B cell (primary cell): ENCODE data around the gene COL11A2. TPM values are rescaled to one million over a fixed set of nuclear protein-coding genes. Genes with fewer than 3 reads are reported as not detected.
A peak's percentile ranks its signal among the peaks of the same experiment; 100 is the strongest.

ENCODE experiments used
- ATAC-seq: fragments of 200-7000 bp; cut with Tn5 transposase; one replicate; pipeline ENCODE4 v1.10.0; 2021; ENCODE audit warnings: low read depth, mild to moderate bottlenecking, moderate number of reproducible peaks, moderate library complexity
- CTCF ChIA-PET: fragments of 350-600 bp; sonication (Branson Sonifier 250); formaldehyde crosslinking; loops from one replicate; lab custom pipeline; 2021; ENCODE audit warnings: antibody characterized with exemption, inconsistent platforms; lab: Charles Lee
- POLR2A ChIA-PET: fragments of 350-600 bp; sonication (Branson Sonifier 250); formaldehyde crosslinking; loops from one replicate; lab custom pipeline; 2021; ENCODE audit warnings: antibody characterized with exemption; lab: Charles Lee
- DNase-seq: peaks from one replicate; pipeline ENCODE4 v3.0.0; 2013
- H2AFZ ChIP-seq: 2 replicates; pipeline ENCODE4 v1.6.1; 2012; ENCODE audit warnings: mild to moderate bottlenecking, low read depth, low read length; ENCODE audit not compliant: insufficient read depth, poor library complexity, severe bottlenecking
- H3K27ac ChIP-seq, 2 donors: 1 replicate in 1 of 2; 2 replicates in 1 of 2; pipeline ENCODE4 v1.5.1; 2012 to 2013; ENCODE audit warnings: low read length in 2 of 2, mild to moderate bottlenecking in 2 of 2, moderate library complexity in 1 of 2
- H3K27me3 ChIP-seq, 4 experiments: fragments of 200-600 bp in 1 of 4; sonication (generic) in 1 of 4; replicated peaks in 1 of 4; 1 replicate in 2 of 4; 2 replicates in 2 of 4; pipeline versions ENCODE4 v1.6.1 to v1.7.0; 2013 to 2016; ENCODE audit warnings: low read length in 3 of 4, mild to moderate bottlenecking in 2 of 4, mixed read lengths in 1 of 4, moderate library complexity in 1 of 4; ENCODE audit not compliant: insufficient read depth in 4 of 4, control insufficient read depth in 3 of 4; ENCODE audit errors: control extremely low read depth in 1 of 4
- H3K36me3 ChIP-seq, 2 experiments: replicated peaks in 1 of 2; 1 replicate in 1 of 2; 2 replicates in 1 of 2; pipeline versions ENCODE4 v1.6.1 to v1.7.1; 2013; ENCODE audit warnings: low read length in 1 of 2; ENCODE audit not compliant: insufficient read depth in 2 of 2, control insufficient read depth in 1 of 2; ENCODE audit errors: control extremely low read depth in 1 of 2, extremely low read depth in 1 of 2
- H3K4me1 ChIP-seq, 2 donors: fragments of 200-600 bp in 1 of 2; sonication (generic) in 1 of 2; 1 replicate in 1 of 2; 2 replicates in 1 of 2; pipeline versions ENCODE4 v1.5.1 to v1.6.1; 2013 to 2017; ENCODE audit warnings: low read length in 2 of 2; ENCODE audit not compliant: control insufficient read depth in 2 of 2, insufficient read depth in 2 of 2
- H3K4me2 ChIP-seq: replicated peaks from 2 replicates; pipeline ENCODE3; 2012; ENCODE audit warnings: mild to moderate bottlenecking, low read depth, low read length; ENCODE audit not compliant: poor library complexity, severe bottlenecking
- H3K4me3 ChIP-seq, 5 experiments: fragments of 200-600 bp in 1 of 5; sonication (generic) in 1 of 5; 1 replicate in 3 of 5; 2 replicates in 2 of 5; pipeline versions ENCODE4 v1.5.1 to v1.7.0; 2011 to 2016; ENCODE audit warnings: low read length in 4 of 5, mild to moderate bottlenecking in 4 of 5, low read depth in 2 of 5, control low read depth in 1 of 5, moderate library complexity in 1 of 5; ENCODE audit not compliant: insufficient read depth in 1 of 5; ENCODE audit errors: control extremely low read depth in 1 of 5, extremely low read depth in 1 of 5
- H3K79me2 ChIP-seq: fragments of 200-600 bp; sonication (generic); one replicate; pipeline ENCODE4 v1.6.0; 2016; ENCODE audit warnings: low read length; ENCODE audit not compliant: control insufficient read depth, insufficient read depth
- H3K9ac ChIP-seq: fragments of 200-600 bp; sonication (generic); 2 replicates; pipeline ENCODE4 v1.6.1; 2017; ENCODE audit warnings: mild to moderate bottlenecking, low read length, moderate library complexity
- H3K9me3 ChIP-seq, 3 donors: one replicate each; pipeline versions ENCODE4 v1.6.1 to v1.7.1; 2013; ENCODE audit warnings: low read length in 2 of 3; ENCODE audit not compliant: control insufficient read depth in 2 of 3, insufficient read depth in 1 of 3; ENCODE audit errors: control extremely low read depth in 1 of 3
- H4K20me1 ChIP-seq: 2 replicates; pipeline ENCODE4 v1.6.0; 2012; ENCODE audit warnings: mild to moderate bottlenecking, low read length; ENCODE audit not compliant: insufficient read depth, control insufficient read depth, poor library complexity, severe bottlenecking
- H3K27ac Mint-ChIP-seq: one replicate; pipeline ENCODE4 v1.8.0; 2021; ENCODE audit warnings: mixed read lengths
- H3K27me3 Mint-ChIP-seq: one replicate; pipeline ENCODE4 v1.8.0; 2021; ENCODE audit warnings: mixed read lengths
- H3K4me1 Mint-ChIP-seq: one replicate; pipeline ENCODE4 v1.8.0; 2021; ENCODE audit warnings: mixed read lengths
- H3K4me3 Mint-ChIP-seq: one replicate; pipeline ENCODE4 v1.8.0; 2021; ENCODE audit warnings: mixed read lengths
- H3K9me3 Mint-ChIP-seq: one replicate; pipeline ENCODE4 v1.8.0; 2022; ENCODE audit warnings: mixed read lengths; ENCODE audit not compliant: insufficient read depth
- CTCF ChIP-seq: fragments of 200-600 bp; IDR thresholded peaks from one replicate; pipeline ENCODE4 v1.8.0; 2022; ENCODE audit warnings: antibody characterized with exemption, mild to moderate bottlenecking
- EZH2 ChIP-seq: IDR thresholded peaks from 2 replicates; pipeline ENCODE4 v1.6.1; 2012; ENCODE audit warnings: borderline replicate concordance, low read depth, mild to moderate bottlenecking, moderate library complexity, low read length; ENCODE audit not compliant: insufficient read depth, poor library complexity, severe bottlenecking
- WGBS: methylation state at CpG from one replicate; pipeline ENCODE4 v1.1.5; 2013; ENCODE audit warnings: missing lambda C conversion rate; ENCODE audit not compliant: insufficient coverage; 5-methylcytosine and 5-hydroxymethylcytosine counted together
- intact Hi-C: fragments of 100-400 bp; cut with micrococcal nuclease; formaldehyde crosslinking; loops from one replicate; pipeline ENCODE4 v1.10.0; 2022
- polyA plus RNA-seq: library from polyadenylated mRNA; depleted of rRNA; stranded (reverse); fragments of >200 nt; gene quantifications from 2 replicates; pipeline ENCODE4 v1.2.3, GENCODE V29; 2012
- total RNA-seq, 2 donors: library from RNA; stranded (reverse); fragments of 120-200 nt in 1 of 2; gene quantifications; 1 replicate in 1 of 2; 2 replicates in 1 of 2; pipeline versions ENCODE4 v1.2.3 to v1.2.4, GENCODE V29; 2013 to 2022

COL11A2 gene
- total and polyA plus RNA-seq, 2 donors (not counting 1 experiment from before 2014, with no cell fraction given): 0.39 to 0.82 TPM

- intact Hi-C loops: no loop called here
- H3K36me3 ChIP-seq: no peaks in the 10 kb centered on the region
- peaks cover 38% of the 10 kb centered on the region for H3K27me3 Mint-ChIP-seq
- H3K4me3 Mint-ChIP-seq: no peak overlapping the region
- 91% methylated on average over 6 of the region's 9 CpGs for WGBS
- no peak overlapping the region for H3K4me3 ChIP-seq
- H3K9me3 ChIP-seq: peaks cover 0 to 16% (median 5%) of the 10 kb centered on the region in 3 donors
- no peak for TF ChIP-seq EZH2
- TF ChIP-seq CTCF: no peak
- POLR2A ChIA-PET: no interaction called here
- H3K4me2 ChIP-seq: no peak overlapping the region
- no peak overlapping the region for H3K9ac ChIP-seq
- peaks cover 0 to 42% (median 6%) of the 10 kb centered on the region in 4 experiments for H3K27me3 ChIP-seq
- CTCF ChIA-PET: interaction anchor here (2.7 kb wide), 1 partner anchor 12 kb away, joined by 8 read pairs; no protein-coding TSS in a partner anchor
- no peak for DNase-seq
- H3K27ac ChIP-seq: no peak overlapping the region
- peaks cover 12% of the 10 kb centered on the region for H3K9me3 Mint-ChIP-seq
- no peaks in the 10 kb centered on the region for H4K20me1 ChIP-seq
- H3K4me1 ChIP-seq: peaks cover 14 to 15% of the 10 kb centered on the region in 2 donors
- H2AFZ ChIP-seq: no peak overlapping the region
- H3K79me2 ChIP-seq: no peaks in the 10 kb centered on the region
- no peak for ATAC-seq
- H3K4me1 Mint-ChIP-seq: peaks cover 17% of the 10 kb centered on the region
- H3K27ac Mint-ChIP-seq: no peak overlapping the region
These were observed 7.1 kb downstream of the COL11A2 start for GRCh38 chr6:33185190-33185589.

- Histone ChIP-seq H2AFZ (peak overlapping the region; percentile 83), H3K36me3 (no peaks in the 10 kb centered on the region), H3K27me3 (peaks cover 0 to 25% (median 3%) of the 10 kb centered on the region in 4 experiments), H3K9me3 (peaks cover 0 to 16% (median 5%) of the 10 kb centered on the region in 3 donors), H3K4me1 (peaks cover 14 to 15% of the 10 kb centered on the region in 2 donors), H4K20me1 (no peaks in the 10 kb centered on the region), H3K27ac (peak overlapping the region in 1 of 2 donors; percentile 0), H3K9ac (peak overlapping the region; percentile 42), H3K4me3 (peak overlapping the region in 2 of 5 experiments; percentile 6 to 42), H3K79me2 (no peaks in the 10 kb centered on the region), H3K4me2 (peak overlapping the region; percentile 56)
- no peak for DNase-seq
- TF ChIP-seq EZH2: no peak
- TF ChIP-seq CTCF: no peak
- peak overlapping the region; percentile 64 for H3K4me3 Mint-ChIP-seq
- ChIA-PET CTCF (interaction anchor here (0.6 to 1.1 kb wide), 7 partner anchors 21 to 225 kb away, joined by 3 to 6 read pairs (median 3); no protein-coding TSS in a partner anchor), POLR2A (interaction anchor here (0.6 kb wide), 1 partner anchor 256 kb away, joined by 5 read pairs; no protein-coding TSS in a partner anchor)
- peak overlapping the region; percentile 78 for H3K27ac Mint-ChIP-seq
- H3K9me3 Mint-ChIP-seq: peaks cover 12% of the 10 kb centered on the region
- H3K4me1 Mint-ChIP-seq: peaks cover 17% of the 10 kb centered on the region
- intact Hi-C loops: no loop called here
- H3K27me3 Mint-ChIP-seq: peaks cover 29% of the 10 kb centered on the region
- 93% methylated on average over 2 of the region's 5 CpGs for WGBS
- ATAC-seq: no peak
These were observed 9.1 kb downstream of the COL11A2 start for GRCh38 chr6:33183071-33183683.
